HAP-1 (cell line): ENCODE measurements around the gene RBX1.
"Not testable (repeated sequence)": the region's sequence is repeated elsewhere in the genome, so short reads cannot be mapped to it uniquely, and the experiment has no call there.

Experiments used
- DNase-seq, 2 experiments: peaks; one replicate each; pipeline ENCODE4 v3.0.0-alpha.2; 2016 to 2020; ENCODE audit warnings: low spot score in 2 of 2
- H3K27me3 ChIP-seq: fragments of 250-450 bp; sonication (Bioruptor Pico); 2 replicates; pipeline ENCODE4 v1.5.1; 2020; ENCODE audit warnings: low read depth, mild to moderate bottlenecking, moderate library complexity
- H3K36me3 ChIP-seq: fragments of 250-450 bp; sonication (Bioruptor Pico); replicated peaks from 2 replicates; pipeline ENCODE4 v1.5.1; 2020; ENCODE audit warnings: mild to moderate bottlenecking
- H3K4me1 ChIP-seq: fragments of 250-450 bp; sonication (Bioruptor Pico); 2 replicates; pipeline ENCODE4 v1.5.1; 2020; ENCODE audit warnings: mild to moderate bottlenecking
- H3K4me3 ChIP-seq: fragments of 250-450 bp; sonication (Bioruptor Pico); 2 replicates; pipeline ENCODE4 v1.5.1; 2020; ENCODE audit warnings: mild to moderate bottlenecking, moderate library complexity
- H3K9me3 ChIP-seq: fragments of 250-450 bp; sonication (Bioruptor Pico); 2 replicates; pipeline ENCODE4 v1.5.1; 2020; ENCODE audit warnings: mild to moderate bottlenecking, moderate library complexity
- in situ Hi-C: fragments of 300-500 bp; cut with MboI; formaldehyde crosslinking; loops from 3 replicates; pipeline ENCODE4 v1.14.3; 2020; ENCODE audit warnings: low sequenced_read_pairs, inconsistent platforms, mixed read lengths

Gene RBX1

GRCh38 chr22:40979871-40980270 lies 28.7 kb downstream of the RBX1 start:
- DNase-seq, result no peak
- no peaks in the 10 kb centered on the region for H3K27me3 ChIP-seq
- in situ Hi-C loops, result no loop called here
- H3K9me3 ChIP-seq, result no peaks in the 10 kb centered on the region
- H3K4me3 ChIP-seq, result no peak overlapping the region
- no peaks in the 10 kb centered on the region for H3K36me3 ChIP-seq
- H3K4me1 ChIP-seq, result no peaks in the 10 kb centered on the region

GRCh38 chr22:40982482-40983385 lies 31.6 kb downstream of the RBX1 start:
- Histone ChIP-seq H3K4me3 (no peak overlapping the region), H3K4me1 (no peaks in the 10 kb centered on the region), H3K9me3 (no peaks in the 10 kb centered on the region), H3K27me3 (no peaks in the 10 kb centered on the region), H3K36me3 (no peaks in the 10 kb centered on the region)
- no peak for DNase-seq
- in situ Hi-C loops, result no loop called here

GRCh38 chr22:40991298-40991697 lies 40.1 kb downstream of the RBX1 start:
- Histone ChIP-seq H3K27me3 (no peaks in the 10 kb centered on the region; the same call in 1 of the 2 replicates), H3K4me1 (no peaks in the 10 kb centered on the region), H3K4me3 (no peak overlapping the region), H3K9me3 (no peaks in the 10 kb centered on the region), H3K36me3 (no peaks in the 10 kb centered on the region)
- in situ Hi-C loops, result no loop called here
- no peak for DNase-seq

- in situ Hi-C loops, result no loop called here
- H3K4me3 ChIP-seq, result no peak overlapping the region
- no peak for DNase-seq
- no peaks in the 10 kb centered on the region for H3K9me3 ChIP-seq
- H3K36me3 ChIP-seq, result no peaks in the 10 kb centered on the region
- no peaks in the 10 kb centered on the region; the same call in 1 of the 2 replicates for H3K27me3 ChIP-seq
- no peaks in the 10 kb centered on the region for H3K4me1 ChIP-seq
Measured at GRCh38 chr22:40995821-40996220, 44.6 kb downstream of the RBX1 start.

GRCh38 chr22:40997520-40997919 lies 46.3 kb downstream of the RBX1 start:
- Histone ChIP-seq H3K27me3 (no peaks in the 10 kb centered on the region; the same call in 1 of the 2 replicates), H3K36me3 (no peaks in the 10 kb centered on the region), H3K4me3 (no peak overlapping the region), H3K9me3 (no peaks in the 10 kb centered on the region), H3K4me1 (no peaks in the 10 kb centered on the region; the same call in 1 of the 2 replicates)
- in situ Hi-C loops, result no loop called here
- no peak for DNase-seq

- H3K4me1 ChIP-seq, result peaks cover 3% of the 10 kb centered on the region; the same call in 1 of the 2 replicates
Measured at GRCh38 chr22:41000040-41000565, 48.9 kb downstream of the RBX1 start.

GRCh38 chr22:41000941-41001721 lies 50.0 kb downstream of the RBX1 start:
- in situ Hi-C loops, result no loop called here
- Histone ChIP-seq H3K4me3 (no peak overlapping the region), H3K4me1 (peaks cover 3% of the 10 kb centered on the region; the same call in 1 of the 2 replicates), H3K27me3 (no peaks in the 10 kb centered on the region), H3K36me3 (no peaks in the 10 kb centered on the region), H3K9me3 (no peaks in the 10 kb centered on the region)
- no peak for DNase-seq

More at GRCh38 chr22:41000040-41000565, 48.9 kb downstream of the RBX1 start:
- H3K9me3 ChIP-seq, result no peaks in the 10 kb centered on the region
- H3K36me3 ChIP-seq, result no peaks in the 10 kb centered on the region
- in situ Hi-C loops, result no loop called here
- H3K27me3 ChIP-seq, result no peaks in the 10 kb centered on the region
- no peak overlapping the region for H3K4me3 ChIP-seq
- no peak for DNase-seq

- Histone ChIP-seq H3K4me3 (no peak overlapping the region), H3K27me3 (no peaks in the 10 kb centered on the region), H3K9me3 (no peaks in the 10 kb centered on the region), H3K36me3 (no peaks in the 10 kb centered on the region), H3K4me1 (peaks cover 3% of the 10 kb centered on the region; the same call in 1 of the 2 replicates)
- DNase-seq, result peak in 1 of 2 experiments; percentile 21
- in situ Hi-C loops, result no loop called here
Measured at GRCh38 chr22:41001722-41002122, 50.5 kb downstream of the RBX1 start.

- H3K36me3 ChIP-seq, H3K27me3 ChIP-seq, H3K9me3 ChIP-seq, DNase-seq, H3K4me3 ChIP-seq, in situ Hi-C loops, H3K4me1 ChIP-seq: not testable (repeated sequence)
Measured at GRCh38 chr22:41002386-41002785, 51.2 kb downstream of the RBX1 start.

- Histone ChIP-seq H3K36me3 (no peaks in the 10 kb centered on the region), H3K4me1 (peaks cover 3% of the 10 kb centered on the region; the same call in 1 of the 2 replicates), H3K27me3 (no peaks in the 10 kb centered on the region), H3K4me3 (no peak overlapping the region), H3K9me3 (no peaks in the 10 kb centered on the region)
- in situ Hi-C loops, result no loop called here
- no peak for DNase-seq
Measured at GRCh38 chr22:41003066-41003465, 51.9 kb downstream of the RBX1 start.

GRCh38 chr22:41003976-41004375 lies 52.8 kb downstream of the RBX1 start:
- Histone ChIP-seq H3K9me3 (no peaks in the 10 kb centered on the region), H3K27me3 (no peaks in the 10 kb centered on the region), H3K36me3 (no peaks in the 10 kb centered on the region), H3K4me3 (no peak overlapping the region), H3K4me1 (peaks cover 3% of the 10 kb centered on the region; the same call in 1 of the 2 replicates)
- in situ Hi-C loops, result no loop called here
- peak in 1 of 2 experiments; percentile 17 for DNase-seq

- no peak for DNase-seq
- no peaks in the 10 kb centered on the region for H3K9me3 ChIP-seq
- no peaks in the 10 kb centered on the region for H3K27me3 ChIP-seq
- no peaks in the 10 kb centered on the region for H3K4me1 ChIP-seq
- in situ Hi-C loops, result no loop called here
- H3K4me3 ChIP-seq, result no peak overlapping the region
- no peaks in the 10 kb centered on the region for H3K36me3 ChIP-seq
Measured at GRCh38 chr22:41009222-41009948, 58.2 kb downstream of the RBX1 start.

- Histone ChIP-seq H3K27me3 (no peaks in the 10 kb centered on the region), H3K9me3 (no peaks in the 10 kb centered on the region), H3K36me3 (0 out of 2 replicates have a peak, but pooled peaks cover 2% of the 10 kb centered on the region), H3K4me3 (no peak overlapping the region), H3K4me1 (no peaks in the 10 kb centered on the region)
- no peak for DNase-seq
- in situ Hi-C loops, result no loop called here
Measured at GRCh38 chr22:41015003-41015402, 63.8 kb downstream of the RBX1 start.
